ENCODE measurements around the gene FHIT.

The FHIT gene

GRCh38 chr3:60160822-60161748, 1090.2 kb downstream of the FHIT start:
- H3K79me2 ChIP-seq = no peaks in the 10 kb centered on the region
- H3K9me3 ChIP-seq (ENCODE audit: control insufficient read depth, low read length) = no peaks in the 10 kb centered on the region
- H3K27ac ChIP-seq = no peak overlapping the region
- no peak for TF ChIP-seq CTCF (IDR thresholded peaks at IDR 0.05)
- H3K4me3 ChIP-seq (ENCODE audit: low read depth, low read length) = no peak overlapping the region
- H3K4me2 ChIP-seq (ENCODE audit: low read length) = no peak overlapping the region
- H3K36me3 ChIP-seq (ENCODE audit: control insufficient read depth, insufficient read depth, low read length) = no peaks in the 10 kb centered on the region
- H3K9ac ChIP-seq = no peak overlapping the region
- no peaks in the 10 kb centered on the region for H3K4me1 ChIP-seq
- no peaks in the 10 kb centered on the region for H3K27me3 ChIP-seq (ENCODE audit: control insufficient read depth, insufficient read depth, low read length)
- H2AFZ ChIP-seq = no peak overlapping the region

DNA sequence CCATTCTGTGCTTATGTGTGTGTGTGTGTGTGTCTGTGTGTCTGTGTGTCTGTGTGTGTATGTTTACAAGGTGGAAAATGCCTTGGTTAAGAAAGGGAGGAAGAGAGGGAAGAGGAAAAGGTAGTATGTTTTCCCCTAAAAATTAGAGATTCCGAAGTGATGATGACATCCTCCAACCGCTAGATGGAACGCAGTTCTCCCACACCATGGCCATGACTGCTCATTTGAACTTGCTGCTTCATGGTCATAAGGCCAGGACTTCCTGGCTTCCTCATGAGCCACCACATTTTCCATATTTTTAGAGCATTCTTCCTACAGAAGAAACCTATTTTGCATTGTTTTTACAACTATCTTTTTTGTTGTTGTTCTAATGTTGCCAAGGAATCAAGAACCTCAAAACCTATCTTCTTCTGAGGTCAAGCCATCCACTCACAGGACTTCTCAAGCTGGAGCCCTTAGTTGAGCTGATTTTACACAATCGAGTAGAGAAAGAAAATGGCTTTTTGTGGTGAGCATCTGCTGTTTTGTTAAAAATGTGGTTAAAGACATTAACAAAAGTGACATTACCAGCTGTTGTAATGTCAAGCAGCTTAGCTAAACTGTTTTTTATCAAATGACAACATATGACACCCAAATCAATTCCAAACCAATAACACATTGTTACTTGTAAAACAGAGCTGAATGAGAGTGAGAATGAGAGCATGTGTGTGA, 1091.0 kb downstream of the FHIT start:
- no peak overlapping the region for H3K9ac ChIP-seq
- TF ChIP-seq CTCF (IDR thresholded peaks at IDR 0.05) = no peak
- no peaks in the 10 kb centered on the region for H3K36me3 ChIP-seq (ENCODE audit: control insufficient read depth, insufficient read depth, low read length)
- no peak overlapping the region for H3K4me2 ChIP-seq (ENCODE audit: low read length)
- no peak overlapping the region for H3K27ac ChIP-seq
- no peaks in the 10 kb centered on the region for H3K27me3 ChIP-seq (ENCODE audit: control insufficient read depth, insufficient read depth, low read length)
- no peak overlapping the region for H2AFZ ChIP-seq
- no peaks in the 10 kb centered on the region for H3K4me1 ChIP-seq
- H3K4me3 ChIP-seq (ENCODE audit: low read depth, low read length) = no peak overlapping the region
- no peaks in the 10 kb centered on the region for H3K9me3 ChIP-seq (ENCODE audit: control insufficient read depth, low read length)
- H3K79me2 ChIP-seq = no peaks in the 10 kb centered on the region

- Histone ChIP-seq H3K27me3 (ENCODE audit: control insufficient read depth, insufficient read depth, low read length) (no peaks in the 10 kb centered on the region), H3K9ac (no peak overlapping the region), H3K36me3 (ENCODE audit: control insufficient read depth, insufficient read depth, low read length) (no peaks in the 10 kb centered on the region), H3K4me3 (ENCODE audit: low read depth, low read length) (no peak overlapping the region), H2AFZ (no peak overlapping the region), H3K9me3 (ENCODE audit: control insufficient read depth, low read length) (no peaks in the 10 kb centered on the region), H3K4me2 (ENCODE audit: low read length) (no peak overlapping the region), H3K79me2 (no peaks in the 10 kb centered on the region), H3K4me1 (no peaks in the 10 kb centered on the region), H3K27ac (no peak overlapping the region)
- no peak for TF ChIP-seq CTCF (IDR thresholded peaks at IDR 0.05)
These were observed 1093.2 kb downstream of the FHIT start for GRCh38 chr3:60158035-60158434.

DNA sequence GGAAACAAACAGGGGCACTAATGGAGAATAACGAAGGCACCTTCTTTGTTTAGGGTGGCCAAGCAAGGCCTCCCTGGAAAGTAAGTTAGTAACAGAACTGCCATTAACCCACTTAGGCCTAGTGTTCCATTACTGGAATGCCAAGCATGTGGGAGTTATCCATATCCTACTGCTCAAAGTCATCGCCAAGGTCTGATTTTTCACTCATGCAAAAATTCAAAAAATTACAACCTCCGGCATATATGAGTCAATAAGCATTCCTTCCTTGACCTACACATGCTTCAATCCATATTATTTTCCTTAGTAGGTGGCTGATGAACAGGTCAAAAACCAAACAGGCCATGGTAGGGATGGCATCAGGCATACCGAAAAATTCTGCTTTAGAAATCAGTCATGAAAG, 1097.2 kb downstream of the FHIT start:
- no peaks in the 10 kb centered on the region for H3K27me3 ChIP-seq (ENCODE audit: control insufficient read depth, insufficient read depth, low read length)
- TF ChIP-seq CTCF (IDR thresholded peaks at IDR 0.05) = no peak
- no peaks in the 10 kb centered on the region for H3K4me1 ChIP-seq
- H3K4me3 ChIP-seq (ENCODE audit: low read depth, low read length) = no peak overlapping the region
- no peak overlapping the region for H3K4me2 ChIP-seq (ENCODE audit: low read length)
- H3K36me3 ChIP-seq (ENCODE audit: control insufficient read depth, insufficient read depth, low read length) = no peaks in the 10 kb centered on the region
- H3K9me3 ChIP-seq (ENCODE audit: control insufficient read depth, low read length) = no peaks in the 10 kb centered on the region
- no peaks in the 10 kb centered on the region for H3K79me2 ChIP-seq
- H3K9ac ChIP-seq = no peak overlapping the region
- no peak overlapping the region for H3K27ac ChIP-seq
- H2AFZ ChIP-seq = no peak overlapping the region
